Dendritic cell treated with granulocyte-macrophage colony-stimulating factor and Interleukin-4, amounts not matched to agents 40 ng/mL and 50 ng/mL, for 4 days (primary cell): ENCODE measurements around the gene ZBTB22.
A peak's percentile ranks its signal among the peaks of the same experiment; 100 is the strongest.

ENCODE experiments used
- H3K27ac Mint-ChIP-seq: one replicate; pipeline ENCODE4 v1.8.0; 2022; ENCODE audit warnings: mild to moderate bottlenecking, mixed read lengths
- H3K27me3 Mint-ChIP-seq: one replicate; pipeline ENCODE4 v1.8.0; 2022; ENCODE audit warnings: mild to moderate bottlenecking, mixed read lengths
- H3K36me3 Mint-ChIP-seq: one replicate; pipeline ENCODE4 v1.8.0; 2022; ENCODE audit warnings: low read depth, mixed read lengths
- H3K4me1 Mint-ChIP-seq: one replicate; pipeline ENCODE4 v1.8.0; 2022; ENCODE audit warnings: low read depth, mixed read lengths
- H3K4me3 Mint-ChIP-seq: one replicate; pipeline ENCODE4 v1.8.0; 2022; ENCODE audit warnings: mild to moderate bottlenecking, moderate library complexity, mixed read lengths
- H3K9me3 Mint-ChIP-seq: one replicate; pipeline ENCODE4 v1.8.0; 2022; ENCODE audit warnings: mixed read lengths
- intact Hi-C: fragments of 100-400 bp; cut with micrococcal nuclease; formaldehyde crosslinking; loops from one replicate; pipeline ENCODE4 v1.15.0; 2022

The ZBTB22 gene

DNA sequence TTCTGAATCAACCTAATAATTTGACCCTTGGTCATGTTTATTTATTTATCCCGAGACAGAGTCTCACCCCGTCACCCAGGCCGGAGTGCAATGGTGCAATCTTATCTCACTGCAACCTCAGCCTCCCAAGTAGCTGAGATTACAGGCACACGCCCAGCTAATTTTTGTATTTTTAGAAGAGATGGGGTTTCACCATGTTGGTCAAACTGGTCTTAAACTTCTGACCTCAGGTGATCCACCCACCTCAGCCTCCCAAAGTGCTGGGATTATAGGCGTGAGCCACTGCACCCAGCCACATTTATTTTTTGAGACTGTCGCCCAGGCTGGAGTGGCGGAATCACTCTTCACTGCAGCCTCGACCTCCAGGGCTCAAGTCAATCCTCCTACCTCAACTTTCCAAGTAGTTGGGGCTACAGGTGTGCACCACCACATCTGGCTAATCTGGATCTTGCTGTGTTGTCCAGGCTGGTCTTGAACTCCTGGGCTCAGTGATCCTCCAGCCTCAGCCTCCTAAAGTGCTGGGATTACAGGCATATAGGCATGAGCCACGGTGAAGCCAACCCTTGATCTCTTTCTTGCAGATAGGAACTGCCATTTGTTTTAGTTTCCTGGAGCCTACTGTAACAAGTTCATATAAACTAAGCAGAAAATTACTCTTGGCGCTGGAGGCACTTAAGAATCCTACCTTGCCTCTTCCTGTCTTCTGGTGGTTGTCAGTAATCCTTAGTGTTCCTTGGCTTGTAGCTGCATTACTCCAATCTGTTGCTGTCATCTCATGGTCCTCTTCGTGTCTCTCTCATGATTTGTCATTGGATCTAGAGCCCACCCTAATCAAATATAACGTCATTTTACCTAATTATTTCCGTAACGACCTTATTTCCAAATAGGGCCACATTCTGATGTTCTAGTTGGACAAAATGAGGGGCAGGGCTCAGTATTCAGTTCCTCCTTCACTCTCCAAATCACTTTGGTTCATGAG lies 43.3 kb downstream of the ZBTB22 start:
- peaks cover 97% of the 10 kb centered on the region for H3K36me3 Mint-ChIP-seq
- H3K27me3 Mint-ChIP-seq: no peaks in the 10 kb centered on the region
- H3K9me3 Mint-ChIP-seq: no peaks in the 10 kb centered on the region
- peaks cover 79% of the 10 kb centered on the region for H3K4me1 Mint-ChIP-seq
- peak overlapping the region; percentile 61 for H3K4me3 Mint-ChIP-seq
- intact Hi-C loops: no loop called here
- peak overlapping the region; percentile 94 for H3K27ac Mint-ChIP-seq

DNA sequence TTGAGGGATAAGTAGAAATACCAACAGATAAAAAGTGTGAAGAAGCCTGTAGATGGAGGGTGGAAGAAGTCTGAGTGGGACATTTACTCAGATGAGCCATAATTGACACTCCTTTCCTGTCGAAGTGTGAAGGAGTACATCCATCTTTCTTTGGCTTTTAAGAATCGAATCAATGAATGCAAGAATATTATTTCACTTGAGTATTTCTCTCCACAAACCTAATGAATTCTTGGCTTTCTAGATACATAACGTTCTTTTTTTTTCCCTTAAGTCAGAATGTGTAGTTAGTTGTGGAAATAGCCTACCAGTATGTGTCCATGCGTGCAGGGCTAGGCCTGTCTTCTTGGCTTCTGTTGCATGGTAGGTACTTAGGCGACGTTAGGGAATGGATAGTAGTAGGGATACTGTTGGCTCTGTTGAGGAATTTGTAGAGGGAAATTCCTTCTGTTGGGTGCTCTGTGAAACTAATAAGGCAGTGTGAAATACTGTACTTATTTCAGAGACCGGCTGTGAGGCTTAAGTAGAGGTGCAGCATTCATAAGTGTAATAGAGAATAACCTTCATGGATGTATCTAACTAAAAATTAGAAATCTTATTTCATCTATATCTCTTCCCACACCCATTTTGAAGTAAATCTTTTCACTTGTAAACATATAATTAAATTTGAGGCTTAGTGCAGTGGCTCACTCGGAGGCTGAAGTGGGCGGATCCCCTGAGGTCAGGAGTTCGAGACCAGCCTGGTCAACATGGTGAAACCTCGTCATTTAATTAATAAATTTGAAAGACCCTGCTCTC lies 44.2 kb downstream of the ZBTB22 start:
- H3K27me3 Mint-ChIP-seq: no peaks in the 10 kb centered on the region
- peaks cover 97% of the 10 kb centered on the region for H3K36me3 Mint-ChIP-seq
- intact Hi-C loops: no loop called here
- peak overlapping the region; percentile 94 for H3K4me3 Mint-ChIP-seq
- H3K9me3 Mint-ChIP-seq: no peaks in the 10 kb centered on the region
- peaks cover 77% of the 10 kb centered on the region for H3K4me1 Mint-ChIP-seq
- peak overlapping the region; percentile 100 for H3K27ac Mint-ChIP-seq

DNA sequence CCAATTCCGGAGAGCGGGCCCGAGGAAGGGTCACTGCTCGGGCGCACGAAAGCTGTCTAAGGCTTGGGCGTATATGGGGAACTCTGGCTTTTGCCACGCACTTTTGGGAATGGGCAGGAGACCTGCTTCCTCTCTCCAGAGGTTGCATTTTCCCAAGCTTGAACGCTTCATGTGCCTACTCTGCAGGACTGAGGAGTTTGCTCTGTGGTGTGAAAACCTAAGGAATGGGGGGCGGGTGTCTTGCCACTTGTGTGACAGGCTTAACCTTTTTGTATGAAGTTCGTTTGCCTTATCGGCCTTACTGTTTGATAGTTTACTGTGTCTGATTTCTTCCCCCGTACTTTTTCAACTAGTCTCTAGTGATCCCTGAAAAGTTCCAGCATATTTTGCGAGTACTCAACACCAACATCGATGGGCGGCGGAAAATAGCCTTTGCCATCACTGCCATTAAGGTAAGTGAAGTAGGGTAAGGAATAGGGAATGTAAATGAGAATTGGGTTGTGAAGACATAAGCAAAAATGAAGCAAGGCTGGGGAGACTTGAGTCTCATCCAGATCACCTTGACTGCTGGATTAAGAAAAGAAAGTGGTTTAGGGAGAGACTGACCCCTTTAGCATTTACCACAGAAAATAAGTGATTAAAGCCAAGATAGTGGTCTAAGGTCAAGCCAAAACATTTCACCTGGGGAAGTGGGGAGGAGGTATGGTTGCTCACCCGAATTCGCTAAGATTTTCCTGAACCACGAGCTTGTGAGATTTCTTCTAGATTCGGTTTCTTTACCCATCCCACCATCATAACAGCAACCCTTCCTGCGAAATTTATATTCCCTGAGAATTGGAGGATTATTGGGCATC lies 45.0 kb downstream of the ZBTB22 start:
- Mint-ChIP-seq H3K27me3 (no peaks in the 10 kb centered on the region), H3K4me3 (peak overlapping the region; percentile 94), H3K36me3 (peaks cover 97% of the 10 kb centered on the region)

DNA sequence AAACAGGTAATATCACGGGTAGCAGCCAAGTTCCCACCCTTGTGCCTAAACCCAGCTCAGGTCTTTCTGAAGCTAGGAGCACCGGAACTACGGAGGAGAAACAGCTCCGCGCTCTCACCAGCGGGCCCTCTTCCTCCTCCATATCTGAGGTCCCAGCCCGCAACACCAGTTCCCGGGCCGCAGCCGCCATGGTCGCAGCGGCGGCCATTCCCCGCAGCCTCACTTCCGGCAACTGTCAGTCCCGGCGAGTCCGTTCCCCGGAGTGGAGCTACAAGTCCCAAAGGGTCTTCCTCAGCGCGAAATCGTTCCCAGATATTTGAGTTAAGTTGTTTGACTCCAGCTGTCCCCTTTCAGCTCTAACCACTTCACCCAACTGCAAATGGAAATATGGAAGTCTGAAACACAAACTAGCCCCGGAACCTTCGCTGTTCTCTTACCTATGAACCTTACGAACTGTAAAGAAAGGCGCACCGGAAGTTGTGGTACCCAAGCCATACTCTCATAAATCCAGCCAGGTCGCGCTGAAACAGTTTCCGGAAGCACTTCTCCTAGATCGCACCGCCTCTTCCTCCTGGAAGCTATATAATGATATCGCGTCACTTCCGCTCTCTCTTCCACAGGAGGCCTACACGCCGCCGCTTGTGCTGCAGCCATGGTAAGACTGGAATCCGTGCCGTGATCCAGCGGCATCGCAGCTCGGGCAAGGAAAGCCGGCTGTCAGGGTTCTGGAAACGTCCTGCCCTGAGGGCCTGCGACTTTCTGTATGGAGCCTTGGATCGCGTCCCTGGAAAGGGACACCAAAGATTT lies 45.9 kb downstream of the ZBTB22 start, which contains the start of the genes RPS18 and VPS52:
Gene RPS18 (plus strand): TSS at position 608 of the 807 bp plus-strand sequence. CDS start 45 bp downstream, at position 653.
Gene VPS52 (minus strand): TSS at position 409 of the 807 bp plus-strand sequence. CDS start 201 bp downstream, at position 208.
- Mint-ChIP-seq H3K4me1 (peaks cover 82% of the 10 kb centered on the region), H3K27ac (peak within 1 kb of the TSS; percentile 100), H3K9me3 (no peaks in the 10 kb centered on the region), H3K4me3 (peak within 1 kb of the TSS; percentile 94), H3K27me3 (no peaks in the 10 kb centered on the region), H3K36me3 (peaks cover 97% of the 10 kb centered on the region)
- intact Hi-C loops: loop anchor here (1.0 kb wide), 1 partner anchor 18 kb away; the partner anchor contains the start of genes PFDN6 and WDR46

More for the DNA sequence above, 45.0 kb downstream of the ZBTB22 start:
- Mint-ChIP-seq H3K27ac (peak overlapping the region; percentile 100), H3K4me1 (peaks cover 77% of the 10 kb centered on the region), H3K9me3 (no peaks in the 10 kb centered on the region)
- intact Hi-C loops: no loop called here

DNA sequence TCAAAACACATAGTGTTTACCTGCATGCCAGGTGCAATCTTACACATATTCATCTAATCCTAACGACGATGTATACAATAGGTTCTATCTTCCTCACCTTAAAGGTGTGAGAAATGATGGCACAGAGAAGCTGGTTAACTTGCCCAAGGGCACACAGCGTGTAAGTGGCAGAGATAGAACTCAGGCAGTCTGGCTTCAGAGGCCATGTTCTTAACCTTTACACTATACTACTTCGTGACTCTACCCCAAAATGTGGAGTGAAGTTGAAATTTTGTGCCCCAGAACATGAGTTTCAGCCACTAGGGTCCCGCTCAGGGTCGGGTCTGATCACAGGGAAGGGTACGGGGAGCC lies 46.5 kb downstream of the ZBTB22 start:
- Mint-ChIP-seq H3K36me3 (peaks cover 97% of the 10 kb centered on the region), H3K27ac (peak overlapping the region; percentile 100), H3K4me1 (peaks cover 82% of the 10 kb centered on the region), H3K9me3 (no peaks in the 10 kb centered on the region), H3K4me3 (peak overlapping the region; percentile 94), H3K27me3 (no peaks in the 10 kb centered on the region)
- intact Hi-C loops: loop anchor here (1.0 kb wide), 1 partner anchor 18 kb away; the partner anchor contains the start of genes PFDN6 and WDR46
